Measurements from ENCODE around the gene ADCY10.

Gene ADCY10

GRCh38 chr1:167786502-167786901 is 127.4 kb downstream of the ADCY10 start:
- no peak for TF ChIP-seq CTCF (IDR thresholded peaks at IDR 0.05; ENCODE audit: control insufficient read depth, insufficient read depth, low read depth, low read length, missing control alignments)
- no peak for DNase-seq (ENCODE audit: low read depth)
- H3K4me3 ChIP-seq (ENCODE audit: control insufficient read depth, low read depth, low read length), result no peak overlapping the region

- TF ChIP-seq CTCF (IDR thresholded peaks at IDR 0.05; ENCODE audit: control insufficient read depth, insufficient read depth, low read depth, low read length, missing control alignments), result no peak
- H3K4me3 ChIP-seq (ENCODE audit: control insufficient read depth, low read depth, low read length), result no peak overlapping the region
- no peak for DNase-seq (ENCODE audit: low read depth)
Observed at GRCh38 chr1:167784876-167785550, 128.9 kb downstream of the ADCY10 start.

GRCh38 chr1:167782946-167783345 is 131.0 kb downstream of the ADCY10 start:
- DNase-seq (ENCODE audit: low read depth), result no peak
- no peak overlapping the region for H3K4me3 ChIP-seq (ENCODE audit: control insufficient read depth, low read depth, low read length)
- no peak for TF ChIP-seq CTCF (IDR thresholded peaks at IDR 0.05; ENCODE audit: control insufficient read depth, insufficient read depth, low read depth, low read length, missing control alignments)

GRCh38 chr1:167781558-167781957 is 132.4 kb downstream of the ADCY10 start:
- TF ChIP-seq CTCF (IDR thresholded peaks at IDR 0.05; ENCODE audit: control insufficient read depth, insufficient read depth, low read depth, low read length, missing control alignments), result no peak
- no peak for DNase-seq (ENCODE audit: low read depth)
- H3K4me3 ChIP-seq (ENCODE audit: control insufficient read depth, low read depth, low read length), result no peak overlapping the region

GRCh38 chr1:167777269-167777650 is 136.7 kb downstream of the ADCY10 start:
- TF ChIP-seq CTCF (IDR thresholded peaks at IDR 0.05; ENCODE audit: control insufficient read depth, insufficient read depth, low read depth, low read length, missing control alignments), result no peak
- no peak for DNase-seq (ENCODE audit: low read depth)
- H3K4me3 ChIP-seq (ENCODE audit: control insufficient read depth, low read depth, low read length), result no peak overlapping the region

- no peak for TF ChIP-seq CTCF (IDR thresholded peaks at IDR 0.05; ENCODE audit: control insufficient read depth, insufficient read depth, low read depth, low read length, missing control alignments)
Observed at GRCh38 chr1:167776616-167777268, 137.2 kb downstream of the ADCY10 start.

More at GRCh38 chr1:167776616-167777268, 137.2 kb downstream of the ADCY10 start:
- H3K4me3 ChIP-seq (ENCODE audit: control insufficient read depth, low read depth, low read length), result no peak overlapping the region
- DNase-seq (ENCODE audit: low read depth), result no peak

Data from AG09309 (cell line).